Measurements from ENCODE around the gene EXOC6B. TPM values are rescaled to one million over a fixed set of nuclear protein-coding genes. Genes with fewer than 3 reads are reported as not detected.

Gene EXOC6B
- total RNA-seq, 2 donors from 2014 or later = 11.7 to 12.9 TPM

DNA sequence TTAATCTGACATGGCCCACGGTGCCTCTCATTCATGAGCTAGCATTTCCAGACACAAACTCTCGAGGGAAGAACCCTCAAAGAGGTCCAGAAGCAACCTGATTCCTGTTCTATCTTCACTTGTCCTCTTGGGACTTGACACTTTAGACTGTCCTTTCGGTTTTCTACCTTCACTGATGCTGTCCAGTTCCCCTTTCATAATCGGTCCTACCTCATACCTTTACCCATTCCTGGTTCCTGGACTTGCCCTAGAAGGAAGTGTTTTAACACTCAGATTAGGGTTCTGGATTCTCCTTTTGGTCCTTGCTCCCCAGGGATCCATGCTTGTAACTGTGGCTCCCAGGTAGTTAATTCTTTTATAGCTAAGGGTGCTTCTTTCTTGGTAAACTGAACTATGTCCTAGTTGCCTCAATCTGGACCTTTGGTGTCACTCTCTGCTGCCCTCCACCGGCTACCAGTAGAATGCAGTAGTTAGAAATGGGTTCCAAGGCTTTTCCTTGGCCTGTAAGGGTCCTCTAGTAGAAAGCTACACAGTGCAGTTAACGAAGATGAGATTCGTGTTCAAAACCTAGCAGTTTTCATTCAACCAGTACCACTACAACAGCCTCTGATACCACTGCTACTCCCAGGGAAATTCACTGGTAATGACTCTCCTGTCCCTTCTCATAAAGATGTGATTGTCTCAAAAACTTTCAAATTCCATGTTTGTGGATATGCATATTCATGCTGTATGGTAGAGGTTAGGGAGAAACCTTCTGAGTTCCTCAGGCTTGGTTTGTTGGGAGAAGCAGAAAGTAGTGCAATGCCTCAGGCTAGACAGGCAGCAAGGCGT lies 500.0 kb downstream of the EXOC6B start:
- ATAC-seq (no peak), DNase-seq (peak; percentile 10 to 39 (median 13))
- H3K4me1 ChIP-seq = no peaks in the 10 kb centered on the region
- intact Hi-C loops (cut with DNase I) = no loop called here
- no peaks in the 10 kb centered on the region for H3K27me3 ChIP-seq
- WGBS, 2 donors = 64 to 72% methylated on average over 8 of the region's 8 CpGs
- no peaks in the 10 kb centered on the region for H3K9me3 ChIP-seq
- no peaks in the 10 kb centered on the region for H3K36me3 ChIP-seq (replicated peaks in 1 of 2; ENCODE audit: insufficient read depth in 1 of 2, low read depth in 2 of 2)
- no peak overlapping the region for H3K27ac ChIP-seq
- TF ChIP-seq, protein P1, sequence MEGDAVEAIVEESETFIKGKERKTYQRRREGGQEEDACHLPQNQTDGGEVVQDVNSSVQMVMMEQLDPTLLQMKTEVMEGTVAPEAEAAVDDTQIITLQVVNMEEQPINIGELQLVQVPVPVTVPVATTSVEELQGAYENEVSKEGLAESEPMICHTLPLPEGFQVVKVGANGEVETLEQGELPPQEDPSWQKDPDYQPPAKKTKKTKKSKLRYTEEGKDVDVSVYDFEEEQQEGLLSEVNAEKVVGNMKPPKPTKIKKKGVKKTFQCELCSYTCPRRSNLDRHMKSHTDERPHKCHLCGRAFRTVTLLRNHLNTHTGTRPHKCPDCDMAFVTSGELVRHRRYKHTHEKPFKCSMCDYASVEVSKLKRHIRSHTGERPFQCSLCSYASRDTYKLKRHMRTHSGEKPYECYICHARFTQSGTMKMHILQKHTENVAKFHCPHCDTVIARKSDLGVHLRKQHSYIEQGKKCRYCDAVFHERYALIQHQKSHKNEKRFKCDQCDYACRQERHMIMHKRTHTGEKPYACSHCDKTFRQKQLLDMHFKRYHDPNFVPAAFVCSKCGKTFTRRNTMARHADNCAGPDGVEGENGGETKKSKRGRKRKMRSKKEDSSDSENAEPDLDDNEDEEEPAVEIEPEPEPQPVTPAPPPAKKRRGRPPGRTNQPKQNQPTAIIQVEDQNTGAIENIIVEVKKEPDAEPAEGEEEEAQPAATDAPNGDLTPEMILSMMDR (IDR thresholded peaks at IDR 0.05) = peak in 5 of 7 experiments; percentile 33 to 48 (median 36)
- TF ChIP-seq POLR2A (IDR thresholded peaks at IDR 0.05) = no peak
- H3K4me3 ChIP-seq = no peak overlapping the region

DNA sequence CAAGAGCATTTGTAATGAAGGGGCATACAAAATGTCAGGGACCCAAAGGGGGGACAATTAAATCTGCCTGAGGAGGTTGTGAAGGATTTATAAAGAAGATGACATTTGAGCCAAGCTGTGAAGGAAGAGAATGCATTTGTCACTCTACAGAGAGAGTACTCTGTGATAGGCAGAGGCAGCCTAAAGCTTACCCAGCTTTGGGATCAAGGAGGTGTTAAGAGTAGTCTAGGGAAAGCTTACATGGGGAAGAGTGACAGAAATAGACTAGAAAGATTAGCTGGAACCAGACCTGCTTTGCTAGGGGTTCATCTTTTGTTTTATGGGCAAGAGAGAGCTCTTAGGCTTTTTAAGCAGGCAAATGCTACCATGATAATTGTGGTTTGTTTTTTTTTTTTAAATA lies 509.1 kb downstream of the EXOC6B start:
- Histone ChIP-seq H3K36me3 (replicated peaks in 1 of 2; ENCODE audit: insufficient read depth in 1 of 2, low read depth in 2 of 2) (no peaks in the 10 kb centered on the region), H3K9me3 (no peaks in the 10 kb centered on the region), H3K27me3 (no peaks in the 10 kb centered on the region), H3K4me1 (no peaks in the 10 kb centered on the region), H3K27ac (no peak overlapping the region), H3K4me3 (no peak overlapping the region)
- ATAC-seq (no peak), DNase-seq (no peak)
- no peak for TF ChIP-seq POLR2A (IDR thresholded peaks at IDR 0.05)
- TF ChIP-seq, protein P1 (IDR thresholded peaks at IDR 0.05) = no peak
- intact Hi-C loops (cut with DNase I) = no loop called here

DNA sequence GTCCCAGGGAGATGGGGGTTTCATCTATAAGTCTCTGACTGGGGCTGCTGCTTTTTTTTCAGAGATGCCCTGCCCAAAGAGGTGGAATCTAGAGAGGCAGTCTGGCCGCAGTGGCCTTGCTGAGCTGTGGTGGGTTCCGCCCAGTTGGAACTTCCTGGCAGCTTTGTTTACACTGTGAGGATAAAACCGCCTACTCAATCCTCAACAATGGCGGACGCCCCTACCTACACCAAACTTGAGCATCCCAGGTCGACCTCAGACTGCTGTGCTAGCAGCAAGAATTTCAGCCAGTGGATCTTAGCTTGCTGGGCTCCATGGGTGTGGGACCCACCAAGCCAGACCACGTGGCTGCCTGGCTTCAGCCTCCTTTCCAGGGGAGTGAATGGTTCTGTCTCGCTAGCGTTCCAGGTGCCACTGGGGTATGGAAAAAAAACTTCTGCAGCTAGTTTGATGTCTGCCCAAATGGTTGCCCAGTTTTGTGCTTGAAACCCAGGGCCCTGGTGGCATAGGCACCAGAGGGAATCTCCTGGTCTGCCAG lies 525.6 kb downstream of the EXOC6B start:
- H3K4me3 ChIP-seq = no peak overlapping the region
- no peak overlapping the region for H3K27ac ChIP-seq
- no peaks in the 10 kb centered on the region for H3K36me3 ChIP-seq (replicated peaks in 1 of 2; ENCODE audit: insufficient read depth in 1 of 2, low read depth in 2 of 2)
- H3K9me3 ChIP-seq = no peaks in the 10 kb centered on the region
- TF ChIP-seq, protein P1 (IDR thresholded peaks at IDR 0.05) = no peak
- no peak for TF ChIP-seq POLR2A (IDR thresholded peaks at IDR 0.05)
- ATAC-seq (no peak), DNase-seq (no peak)
- H3K4me1 ChIP-seq = no peaks in the 10 kb centered on the region
- intact Hi-C loops (cut with DNase I) = no loop called here
- H3K27me3 ChIP-seq = no peaks in the 10 kb centered on the region
- 89 to 90% methylated on average over 6 to 9 of the region's 9 CpGs for WGBS, 2 donors

DNA sequence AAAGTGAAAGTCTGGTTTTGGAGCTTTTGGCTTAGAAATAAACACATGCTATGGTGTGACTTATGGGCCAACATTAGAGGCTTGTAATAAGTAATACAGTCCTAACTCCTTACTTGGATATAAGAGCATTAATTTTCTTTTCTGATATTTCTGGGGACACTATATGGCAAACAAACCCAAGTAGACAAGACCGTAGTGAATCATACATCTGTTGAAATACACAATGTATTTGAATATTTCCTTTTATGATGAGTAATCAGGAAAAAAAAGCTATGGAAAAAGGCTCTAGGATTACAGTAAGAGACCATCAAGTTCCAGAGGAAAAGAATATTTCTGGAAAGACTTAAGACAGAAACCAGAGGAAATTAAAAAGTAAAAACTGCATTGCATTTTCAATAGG lies 532.2 kb downstream of the EXOC6B start:
- Histone ChIP-seq H3K4me3 (no peak overlapping the region), H3K27ac (no peak overlapping the region), H3K4me1 (no peaks in the 10 kb centered on the region), H3K9me3 (no peaks in the 10 kb centered on the region), H3K27me3 (no peaks in the 10 kb centered on the region), H3K36me3 (replicated peaks in 1 of 2; ENCODE audit: insufficient read depth in 1 of 2, low read depth in 2 of 2) (no peaks in the 10 kb centered on the region)
- WGBS, 2 donors = 86 to 96% methylated on average over 1 of the region's 1 CpG
- TF ChIP-seq, protein P1 (IDR thresholded peaks at IDR 0.05) = no peak
- no peak for TF ChIP-seq POLR2A (IDR thresholded peaks at IDR 0.05)
- no peak for ATAC-seq
- no peak for DNase-seq
- intact Hi-C loops (cut with DNase I) = no loop called here

DNA sequence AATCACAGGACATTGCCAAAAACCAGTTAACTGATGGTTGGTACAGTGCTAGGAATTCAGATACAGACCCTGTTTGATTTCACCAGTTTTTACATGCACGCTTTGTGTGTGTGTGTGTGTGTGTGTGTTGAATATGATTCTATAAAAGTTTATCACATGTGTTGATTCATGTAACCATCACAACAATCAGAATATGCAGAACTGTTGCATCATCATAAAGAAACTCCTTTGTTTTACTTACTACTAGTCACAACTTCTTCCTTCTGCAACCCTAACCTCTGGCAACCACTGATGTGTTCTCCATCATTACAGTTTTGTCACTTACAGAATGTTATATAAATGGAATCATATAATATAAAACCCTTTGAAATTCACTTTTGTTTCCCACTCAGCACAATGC lies 533.4 kb downstream of the EXOC6B start:
- ATAC-seq (no peak), DNase-seq (no peak)
- H3K4me1 ChIP-seq = no peaks in the 10 kb centered on the region
- WGBS, 2 donors = 90% methylated on average over 1 of the region's 1 CpG
- no peaks in the 10 kb centered on the region for H3K27me3 ChIP-seq
- no peak overlapping the region for H3K4me3 ChIP-seq
- no peaks in the 10 kb centered on the region for H3K36me3 ChIP-seq (replicated peaks in 1 of 2; ENCODE audit: insufficient read depth in 1 of 2, low read depth in 2 of 2)
- TF ChIP-seq, protein P1 (IDR thresholded peaks at IDR 0.05) = no peak
- no peak for TF ChIP-seq POLR2A (IDR thresholded peaks at IDR 0.05)
- intact Hi-C loops (cut with DNase I) = no loop called here
- H3K9me3 ChIP-seq = no peaks in the 10 kb centered on the region
- no peak overlapping the region for H3K27ac ChIP-seq

Data from body of pancreas (tissue), 4 donors.